ENCODE data around the gene FBXO48.

Gene FBXO48

GRCh38 chr2:68434981-68435380 is 32.1 kb downstream of the FBXO48 start:
- TF ChIP-seq CTCF (IDR thresholded peaks at IDR 0.05; ENCODE audit: poor library complexity, severe bottlenecking) = no peak
- ATAC-seq (ENCODE audit: low read depth) = no peak

GRCh38 chr2:68432696-68433658 is 34.1 kb downstream of the FBXO48 start:
- H3K4me1 ChIP-seq (ENCODE audit: insufficient read depth, poor library complexity, severe bottlenecking) = peaks cover 10% of the 10 kb centered on the region
- no peaks in the 10 kb centered on the region for H3K36me3 ChIP-seq (ENCODE audit: low read depth)
- H3K27me3 ChIP-seq (ENCODE audit: insufficient read depth, poor library complexity, severe bottlenecking) = no peaks in the 10 kb centered on the region
- peaks cover 3% of the 10 kb centered on the region for H3K9me3 ChIP-seq (ENCODE audit: severe bottlenecking)
- H3K27ac ChIP-seq (ENCODE audit: poor library complexity, severe bottlenecking) = no peak overlapping the region
- TF ChIP-seq CTCF (IDR thresholded peaks at IDR 0.05; ENCODE audit: poor library complexity, severe bottlenecking) = no peak
- H3K4me3 ChIP-seq (ENCODE audit: severe bottlenecking) = no peak overlapping the region
- ATAC-seq (ENCODE audit: low read depth) = peak; percentile 36; the same call in 1 of the 3 replicates
- DNase-seq (ENCODE audit: low spot score) = peak; percentile 42

More at GRCh38 chr2:68434981-68435380, 32.1 kb downstream of the FBXO48 start:
- no peaks in the 10 kb centered on the region for H3K4me1 ChIP-seq (ENCODE audit: insufficient read depth, poor library complexity, severe bottlenecking)
- no peak for DNase-seq (ENCODE audit: low spot score)
- H3K4me3 ChIP-seq (ENCODE audit: severe bottlenecking) = no peak overlapping the region
- peaks cover 3% of the 10 kb centered on the region for H3K9me3 ChIP-seq (ENCODE audit: severe bottlenecking)
- H3K36me3 ChIP-seq (ENCODE audit: low read depth) = no peaks in the 10 kb centered on the region
- no peak overlapping the region for H3K27ac ChIP-seq (ENCODE audit: poor library complexity, severe bottlenecking)
- H3K27me3 ChIP-seq (ENCODE audit: insufficient read depth, poor library complexity, severe bottlenecking) = no peaks in the 10 kb centered on the region

GRCh38 chr2:68431316-68431972 is 35.6 kb downstream of the FBXO48 start:
- DNase-seq (ENCODE audit: low spot score) = no peak
- peaks cover 22% of the 10 kb centered on the region for H3K4me1 ChIP-seq (ENCODE audit: insufficient read depth, poor library complexity, severe bottlenecking)

GRCh38 chr2:68429311-68429826 is 37.7 kb downstream of the FBXO48 start:
- Histone ChIP-seq H3K4me3 (ENCODE audit: severe bottlenecking) (no peak overlapping the region), H3K36me3 (ENCODE audit: low read depth) (no peaks in the 10 kb centered on the region), H3K9me3 (ENCODE audit: severe bottlenecking) (no peaks in the 10 kb centered on the region), H3K4me1 (ENCODE audit: insufficient read depth, poor library complexity, severe bottlenecking) (peaks cover 23% of the 10 kb centered on the region), H3K27me3 (ENCODE audit: insufficient read depth, poor library complexity, severe bottlenecking) (no peaks in the 10 kb centered on the region), H3K27ac (ENCODE audit: poor library complexity, severe bottlenecking) (no peak overlapping the region)
- ATAC-seq (ENCODE audit: low read depth) (peak; percentile 33; the same call in 1 of the 3 replicates), DNase-seq (ENCODE audit: low spot score) (no peak)
- TF ChIP-seq CTCF (IDR thresholded peaks at IDR 0.05; ENCODE audit: poor library complexity, severe bottlenecking) = no peak

More at GRCh38 chr2:68431316-68431972, 35.6 kb downstream of the FBXO48 start:
- Histone ChIP-seq H3K27me3 (ENCODE audit: insufficient read depth, poor library complexity, severe bottlenecking) (no peaks in the 10 kb centered on the region), H3K9me3 (ENCODE audit: severe bottlenecking) (peaks cover 3% of the 10 kb centered on the region), H3K27ac (ENCODE audit: poor library complexity, severe bottlenecking) (no peak overlapping the region), H3K4me3 (ENCODE audit: severe bottlenecking) (no peak overlapping the region), H3K36me3 (ENCODE audit: low read depth) (no peaks in the 10 kb centered on the region)
- no peak for ATAC-seq (ENCODE audit: low read depth)
- TF ChIP-seq CTCF (IDR thresholded peaks at IDR 0.05; ENCODE audit: poor library complexity, severe bottlenecking) = no peak

Data from RWPE2 (cell line).